OCI-LY3 (cell line): Measurements from ENCODE around the gene HUNK.

Experiments used
- CTCF ChIP-seq: fragments of 200-600, 300-600 bp; sonication (generic); IDR thresholded peaks from 2 replicates; pipeline ENCODE4 v1.5.1; 2014; ENCODE audit warnings: antibody characterized with exemption, low read length, low read depth
- EZH2phosphoT487 ChIP-seq: fragments of 200-600 bp; shearing (Covaris generic); IDR thresholded peaks from 2 replicates; pipeline ENCODE4 v1.6.1; 2018; ENCODE audit warnings: antibody characterized with exemption, mixed run types, low read depth

DNA sequence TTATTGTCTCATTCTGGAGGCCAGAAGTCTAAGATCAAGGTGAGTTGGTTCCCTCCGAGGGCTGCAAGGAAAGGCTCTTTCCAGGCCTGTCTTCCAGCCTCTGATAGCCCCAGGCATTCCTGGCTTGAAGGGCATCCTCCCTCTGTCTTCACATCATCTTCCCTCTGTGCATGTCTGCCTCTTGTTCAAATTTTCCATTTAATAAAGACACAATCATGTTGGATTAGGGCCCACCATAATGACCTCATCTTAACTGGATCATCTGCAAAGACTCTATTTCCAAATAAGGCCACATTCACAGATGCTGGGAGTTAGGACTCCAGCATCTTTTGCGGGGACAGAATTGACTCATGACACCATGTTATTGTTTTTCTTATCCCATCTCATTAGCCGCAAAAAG is 24.5 kb downstream of the HUNK start:
- TF ChIP-seq CTCF: no peak
- TF ChIP-seq EZH2phosphoT487: no peak
